Upper lobe of left lung (tissue), 4 donors: ENCODE measurements around the gene PM20D2.

Experiments
- EP300 ChIP-seq, 4 donors: sonication (generic); formaldehyde crosslinking; IDR thresholded peaks; one replicate each; pipeline ENCODE4 v1.5.1; 2017; ENCODE audit warnings: antibody characterized with exemption in 4 of 4, control low read depth in 2 of 4
- POLR2A ChIP-seq, 4 donors: fragments of 450-650 bp; IDR thresholded peaks; one replicate each; pipeline ENCODE4 v1.5.1; 2016 to 2017; ENCODE audit warnings: antibody characterized with exemption in 4 of 4, mild to moderate bottlenecking in 2 of 4
- POLR2AphosphoS5 ChIP-seq, 2 donors: sonication (generic); formaldehyde crosslinking; IDR thresholded peaks; one replicate each; pipeline ENCODE4 v1.5.1; 2017; ENCODE audit warnings: antibody characterized with exemption in 2 of 2
- TF ChIP-seq, protein P1 (sequence below), 6 experiments: fragments of 450-650 bp in 4 of 6; fragments of 200-600 bp in 2 of 6; sonication (generic) in 2 of 6; IDR thresholded peaks; one replicate each; pipeline ENCODE4 v1.5.1; 2016 to 2019; ENCODE audit warnings: antibody characterized with exemption in 6 of 6

GRCh38 chr6:89180971-89181370 is 35.1 kb downstream of the PM20D2 start:
- TF ChIP-seq, protein P1, sequence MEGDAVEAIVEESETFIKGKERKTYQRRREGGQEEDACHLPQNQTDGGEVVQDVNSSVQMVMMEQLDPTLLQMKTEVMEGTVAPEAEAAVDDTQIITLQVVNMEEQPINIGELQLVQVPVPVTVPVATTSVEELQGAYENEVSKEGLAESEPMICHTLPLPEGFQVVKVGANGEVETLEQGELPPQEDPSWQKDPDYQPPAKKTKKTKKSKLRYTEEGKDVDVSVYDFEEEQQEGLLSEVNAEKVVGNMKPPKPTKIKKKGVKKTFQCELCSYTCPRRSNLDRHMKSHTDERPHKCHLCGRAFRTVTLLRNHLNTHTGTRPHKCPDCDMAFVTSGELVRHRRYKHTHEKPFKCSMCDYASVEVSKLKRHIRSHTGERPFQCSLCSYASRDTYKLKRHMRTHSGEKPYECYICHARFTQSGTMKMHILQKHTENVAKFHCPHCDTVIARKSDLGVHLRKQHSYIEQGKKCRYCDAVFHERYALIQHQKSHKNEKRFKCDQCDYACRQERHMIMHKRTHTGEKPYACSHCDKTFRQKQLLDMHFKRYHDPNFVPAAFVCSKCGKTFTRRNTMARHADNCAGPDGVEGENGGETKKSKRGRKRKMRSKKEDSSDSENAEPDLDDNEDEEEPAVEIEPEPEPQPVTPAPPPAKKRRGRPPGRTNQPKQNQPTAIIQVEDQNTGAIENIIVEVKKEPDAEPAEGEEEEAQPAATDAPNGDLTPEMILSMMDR (IDR thresholded peaks at IDR 0.05) = no peak
- no peak for TF ChIP-seq POLR2A (IDR thresholded peaks at IDR 0.05)
- TF ChIP-seq POLR2AphosphoS5 (IDR thresholded peaks at IDR 0.05) = no peak
- no peak for TF ChIP-seq EP300 (IDR thresholded peaks at IDR 0.05)
